Frontal cortex (tissue), 4 donors: ENCODE data around the gene CCDC196. TPM values are rescaled to one million over a fixed set of nuclear protein-coding genes. Genes with fewer than 3 reads are reported as not detected.
"Not testable (repeated sequence)": the region's sequence is repeated elsewhere in the genome, so short reads cannot be mapped to it uniquely, and the experiment has no call there.

Experiments used
- DNase-seq, 2 donors: peaks; one replicate each; pipeline ENCODE4 v3.0.0; 2012; ENCODE audit warnings: low spot score in 2 of 2
- FAIRE-seq: peaks from 2 replicates; lab custom pipeline; 2012; peaks lifted over from hg19 to GRCh38; lab: Jason Lieb, UNC
- total RNA-seq: library from RNA; depleted of rRNA; stranded (reverse); fragments of >200 nt; gene quantifications from one replicate; pipeline ENCODE4 v1.2.3, GENCODE V29; 2014
- donor health status: control.
- donor health status: control.
- donor health status: control.

CCDC196 gene
- total RNA-seq, 1 donor from 2014 or later, result not detected

GRCh38 chr14:66543996-66544395 lies 57.8 kb downstream of the CCDC196 start:
- DNase-seq (no peak), FAIRE-seq (no peak)

- not testable (repeated sequence) for FAIRE-seq
Measured at GRCh38 chr14:66545191-66545590, 59.0 kb downstream of the CCDC196 start.

GRCh38 chr14:66545751-66546150 lies 59.6 kb downstream of the CCDC196 start:
- DNase-seq, FAIRE-seq: not testable (repeated sequence)

More at GRCh38 chr14:66545191-66545590, 59.0 kb downstream of the CCDC196 start:
- not testable (repeated sequence) for DNase-seq

Other genes starting within 250 kb of the CCDC196 start
- 102 TPM for gene GPHN, start 21.8 kb downstream of the CCDC196 start, total RNA-seq